Hepatocyte (in vitro differentiated cells): ENCODE data around the gene GRAP2.

Experiments
- CTCF ChIP-seq: fragments of 200-600 bp; sonication (generic); IDR thresholded peaks from 2 replicates; pipeline ENCODE4 v1.5.1; 2016; ENCODE audit warnings: antibody characterized with exemption, mild to moderate bottlenecking; ENCODE audit not compliant: poor library complexity
- EZH2 ChIP-seq: fragments of 200-600 bp; sonication (generic); IDR thresholded peaks from 2 replicates; pipeline ENCODE4 v1.6.1; 2016; ENCODE audit warnings: antibody characterized with exemption, mild to moderate bottlenecking, borderline replicate concordance
- EZH2phosphoT487 ChIP-seq: fragments of 200-600 bp; sonication (generic); IDR thresholded peaks from one replicate; pipeline ENCODE4 v1.6.1; 2018; ENCODE audit warnings: antibody characterized with exemption, mild to moderate bottlenecking, low read depth, moderate library complexity; ENCODE audit not compliant: unreplicated experiment, severe bottlenecking

GRCh38 chr22:39958009-39958711, 57.3 kb downstream of the GRAP2 start:
- TF ChIP-seq CTCF (no peak), EZH2phosphoT487 (no peak), EZH2 (no peak)
